Chondrocyte (in vitro differentiated cells): ENCODE measurements around the gene WDR45B. TPM values are rescaled to one million over a fixed set of nuclear protein-coding genes. Genes with fewer than 3 reads are reported as not detected.

Experiments
- DNase-seq: peaks from one replicate; pipeline ENCODE4 v3.0.0; 2021; ENCODE audit warnings: mixed read lengths, low spot score
- H3K27ac Mint-ChIP-seq: one replicate; pipeline ENCODE4 v1.8.0; 2021; ENCODE audit warnings: mild to moderate bottlenecking, moderate library complexity, mixed read lengths; ENCODE audit not compliant: unreplicated experiment
- H3K27me3 Mint-ChIP-seq: 2 replicates; pipeline ENCODE4 v1.8.0; 2021; ENCODE audit warnings: low read depth, mixed read lengths
- H3K36me3 Mint-ChIP-seq: 2 replicates; pipeline ENCODE4 v1.8.0; 2021; ENCODE audit warnings: low read depth, mixed read lengths
- H3K4me1 Mint-ChIP-seq: 2 replicates; pipeline ENCODE4 v1.8.0; 2021; ENCODE audit warnings: low read depth, mild to moderate bottlenecking, mixed read lengths
- H3K4me3 Mint-ChIP-seq: one replicate; pipeline ENCODE4 v1.8.0; 2021; ENCODE audit warnings: mild to moderate bottlenecking, moderate library complexity, mixed read lengths; ENCODE audit not compliant: unreplicated experiment
- H3K9me3 Mint-ChIP-seq: 2 replicates; pipeline ENCODE4 v1.8.0; 2021; ENCODE audit warnings: low read depth, mixed read lengths
- CTCF ChIP-seq: fragments of 200-600 bp; sonication (generic); IDR thresholded peaks from 2 replicates; pipeline ENCODE4 v1.5.0; 2021; ENCODE audit warnings: antibody characterized with exemption, mild to moderate bottlenecking, moderate library complexity
- microRNA-seq: library from miRNA; unstranded; fragments of <30 nt; microRNA quantifications from one replicate; pipeline ENCODE4 v1.2.0, GENCODE V29; 2020; ENCODE audit warnings: borderline number of aligned reads
- total RNA-seq: library from RNA; stranded (reverse); gene quantifications from 3 replicates; pipeline ENCODE4 v1.2.1, GENCODE V29; 2021

Gene WDR45B
- total RNA-seq, 1 donor from 2014 or later, result 67.8 TPM

GRCh38 chr17:82568997-82569393 lies 79.2 kb downstream of the WDR45B start:
- no peaks in the 10 kb centered on the region for H3K9me3 Mint-ChIP-seq
- DNase-seq, result peak; percentile 51
- peaks cover 22% of the 10 kb centered on the region for H3K36me3 Mint-ChIP-seq
- peaks cover 23% of the 10 kb centered on the region for H3K4me1 Mint-ChIP-seq
- no peak for TF ChIP-seq CTCF
- H3K4me3 Mint-ChIP-seq, result no peak overlapping the region
- no peaks in the 10 kb centered on the region for H3K27me3 Mint-ChIP-seq
- H3K27ac Mint-ChIP-seq, result no peak overlapping the region

GRCh38 chr17:82567286-82567685 lies 81.0 kb downstream of the WDR45B start:
- Mint-ChIP-seq H3K9me3 (no peaks in the 10 kb centered on the region), H3K4me3 (no peak overlapping the region), H3K36me3 (peaks cover 20% of the 10 kb centered on the region), H3K27ac (no peak overlapping the region), H3K27me3 (no peaks in the 10 kb centered on the region), H3K4me1 (peaks cover 37% of the 10 kb centered on the region)
- no peak for DNase-seq
- no peak for TF ChIP-seq CTCF

- Mint-ChIP-seq H3K36me3 (peaks cover 14% of the 10 kb centered on the region), H3K27ac (no peak overlapping the region), H3K27me3 (no peaks in the 10 kb centered on the region), H3K9me3 (no peaks in the 10 kb centered on the region), H3K4me1 (peaks cover 46% of the 10 kb centered on the region), H3K4me3 (no peak overlapping the region)
- no peak for TF ChIP-seq CTCF
- DNase-seq, result no peak
Observed at GRCh38 chr17:82566129-82566960, 81.9 kb downstream of the WDR45B start.

GRCh38 chr17:82565551-82565950 lies 82.7 kb downstream of the WDR45B start:
- H3K27ac Mint-ChIP-seq, result peak overlapping the region; percentile 74
- no peak overlapping the region for H3K4me3 Mint-ChIP-seq
- H3K36me3 Mint-ChIP-seq, result peaks cover 13% of the 10 kb centered on the region
- peaks cover 54% of the 10 kb centered on the region for H3K4me1 Mint-ChIP-seq
- no peaks in the 10 kb centered on the region for H3K9me3 Mint-ChIP-seq
- DNase-seq, result no peak
- H3K27me3 Mint-ChIP-seq, result no peaks in the 10 kb centered on the region
- TF ChIP-seq CTCF, result no peak

Small RNA genes lying within 50 kb of the gene (microRNA-seq; reads per million reads assigned to microRNA genes)
- gene MIR4525, result 1.7 reads per million

Other genes starting within 250 kb of the WDR45B start
- gene HEXD, start 230.1 kb downstream of the WDR45B start, total RNA-seq, result 10.8 to 17.7 TPM (median 11.2 TPM) in 3 replicates
- 19.9 to 30.6 TPM (median 20.0 TPM) in 3 replicates for gene OGFOD3, start 229.9 kb downstream of the WDR45B start, total RNA-seq
- gene CYBC1, start 197.7 kb downstream of the WDR45B start, total RNA-seq, result 52.5 to 55.4 TPM (median 53.0 TPM) in 3 replicates
- 56.0 to 68.9 TPM (median 64.1 TPM) in 3 replicates for gene NARF, start 189.7 kb downstream of the WDR45B start, total RNA-seq
- 47.6 to 49.5 TPM (median 49.4 TPM) in 3 replicates for gene FOXK2, start 128.7 kb downstream of the WDR45B start, total RNA-seq
- gene RAB40B, start 50.3 kb upstream of the WDR45B start, total RNA-seq, result 16.7 to 20.0 TPM (median 20.0 TPM) in 3 replicates
- gene FN3KRP, start 68.3 kb upstream of the WDR45B start, total RNA-seq, result 23.0 to 27.4 TPM (median 23.3 TPM) in 3 replicates
- 16.2 to 20.5 TPM (median 19.0 TPM) in 3 replicates for gene FN3K, start 87.2 kb upstream of the WDR45B start, total RNA-seq
- gene TBCD, start 103.6 kb upstream of the WDR45B start, total RNA-seq, result 53.7 to 62.9 TPM (median 59.8 TPM) in 3 replicates
- not detected in 3 replicates for gene ZNF750, start 191.6 kb upstream of the WDR45B start, total RNA-seq